ENCODE results near the gene SURF2. TPM values are rescaled to one million over a fixed set of nuclear protein-coding genes. Genes with fewer than 3 reads are reported as not detected.

The SURF2 gene
- polyA plus RNA-seq, 1 of the 3 experiments (the other 2 are of a cell fraction), result 46.8 TPM

DNA sequence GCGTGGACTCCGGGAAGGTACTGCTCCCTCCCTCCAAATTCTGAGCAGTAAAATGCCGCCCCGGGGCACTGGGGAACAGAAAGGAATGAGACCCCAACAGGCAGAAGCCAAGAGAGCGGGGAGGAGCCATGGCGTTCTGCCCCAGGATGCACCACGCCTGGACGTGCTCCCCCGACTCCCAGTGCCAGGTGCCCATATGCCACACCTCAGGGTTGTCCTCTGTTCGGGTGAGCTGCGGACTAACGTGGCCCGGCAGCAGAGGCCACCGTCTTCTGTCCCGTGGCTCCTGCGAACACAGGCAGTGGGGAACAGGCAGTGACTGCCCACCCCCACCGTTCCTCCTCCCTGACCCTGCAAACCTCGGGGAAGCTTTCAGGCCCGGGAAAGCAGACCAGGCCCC, 25.1 kb upstream of the SURF2 start:
- H3K4me2 ChIP-seq, result no peak overlapping the region
- peaks cover 27% of the 10 kb centered on the region for H3K79me2 ChIP-seq (ENCODE audit: insufficient read depth)
- H3K4me3 ChIP-seq (ENCODE audit: low read depth in 2 of 2, low read length in 1 of 2), result no peak overlapping the region
- no peak overlapping the region for H3K9ac ChIP-seq
- H3K27ac ChIP-seq (ENCODE audit: low read depth in 2 of 2, low read length in 1 of 2), result no peak overlapping the region
- peaks cover 38 to 46% of the 10 kb centered on the region in 2 experiments for H3K36me3 ChIP-seq (replicated peaks in 1 of 2; ENCODE audit: control insufficient read depth in 1 of 2, insufficient read depth in 2 of 2, low read length in 1 of 2)
- CTCF ChIA-PET, result interaction anchor here (0.6 to 4.8 kb wide), 6 partner anchors 11 to 1449 kb away, joined by 3 to 33 read pairs (median 4); no protein-coding TSS in a partner anchor
- no peaks in the 10 kb centered on the region for H3K9me3 ChIP-seq
- H3K27me3 ChIP-seq (ENCODE audit: insufficient read depth), result no peaks in the 10 kb centered on the region
- DNase-seq, result no peak
- POLR2A ChIA-PET, result interaction anchor here (0.8 kb wide), 1 partner anchor 142 kb away, joined by 3 read pairs; no protein-coding TSS in a partner anchor
- 0 out of 2 replicates have a peak, but pooled peaks cover 13% of the 10 kb centered on the region for H4K20me1 ChIP-seq (ENCODE audit: insufficient read depth)
- peaks cover 15% of the 10 kb centered on the region for H3F3A ChIP-seq (replicated peaks; ENCODE audit: insufficient read depth)
- 95% methylated on average over 16 of the region's 19 CpGs for WGBS (ENCODE audit: low lambda C conversion rate)
- H3K4me1 ChIP-seq (ENCODE audit: control insufficient read depth in 1 of 2, insufficient read depth in 2 of 2, low read depth in 1 of 2, low read length in 1 of 2), result peaks cover 8 to 10% of the 10 kb centered on the region in 2 experiments; a peak in 1 of 4 replicates
- no peaks in the 10 kb centered on the region for H3K9me2 ChIP-seq
- no peak overlapping the region for H2AFZ ChIP-seq (ENCODE audit: low read depth)
- TF ChIP-seq SIN3A (IDR thresholded peaks at IDR 0.05; ENCODE audit: borderline replicate concordance, low read depth, low read length) (no peak), TEAD4 (IDR thresholded peaks at IDR 0.05; ENCODE audit: borderline replicate concordance, insufficient read depth) (no peak), GABPA (IDR thresholded peaks at IDR 0.05; ENCODE audit: low read depth) (no peak), CHD2 (IDR thresholded peaks at IDR 0.05; ENCODE audit: low read length, partially characterized antibody) (no peak), RXRA (IDR thresholded peaks at IDR 0.05; ENCODE audit: borderline replicate concordance, low read depth) (no peak), FOXM1 (IDR thresholded peaks at IDR 0.05; ENCODE audit: low read depth) (no peak), RFX5 (IDR thresholded peaks at IDR 0.05; ENCODE audit: low read length) (no peak), JUND (IDR thresholded peaks at IDR 0.05) (no peak), GATA2 (CRISPR knock-in tag; IDR thresholded peaks at IDR 0.05) (no peak), TAF1 (IDR thresholded peaks at IDR 0.05; ENCODE audit: borderline replicate concordance, low read depth, low read length) (no peak)
- TF ChIP-seq, protein P1, sequence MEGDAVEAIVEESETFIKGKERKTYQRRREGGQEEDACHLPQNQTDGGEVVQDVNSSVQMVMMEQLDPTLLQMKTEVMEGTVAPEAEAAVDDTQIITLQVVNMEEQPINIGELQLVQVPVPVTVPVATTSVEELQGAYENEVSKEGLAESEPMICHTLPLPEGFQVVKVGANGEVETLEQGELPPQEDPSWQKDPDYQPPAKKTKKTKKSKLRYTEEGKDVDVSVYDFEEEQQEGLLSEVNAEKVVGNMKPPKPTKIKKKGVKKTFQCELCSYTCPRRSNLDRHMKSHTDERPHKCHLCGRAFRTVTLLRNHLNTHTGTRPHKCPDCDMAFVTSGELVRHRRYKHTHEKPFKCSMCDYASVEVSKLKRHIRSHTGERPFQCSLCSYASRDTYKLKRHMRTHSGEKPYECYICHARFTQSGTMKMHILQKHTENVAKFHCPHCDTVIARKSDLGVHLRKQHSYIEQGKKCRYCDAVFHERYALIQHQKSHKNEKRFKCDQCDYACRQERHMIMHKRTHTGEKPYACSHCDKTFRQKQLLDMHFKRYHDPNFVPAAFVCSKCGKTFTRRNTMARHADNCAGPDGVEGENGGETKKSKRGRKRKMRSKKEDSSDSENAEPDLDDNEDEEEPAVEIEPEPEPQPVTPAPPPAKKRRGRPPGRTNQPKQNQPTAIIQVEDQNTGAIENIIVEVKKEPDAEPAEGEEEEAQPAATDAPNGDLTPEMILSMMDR (IDR thresholded peaks at IDR 0.05), result no peak
- TF ChIP-seq, protein P2, sequence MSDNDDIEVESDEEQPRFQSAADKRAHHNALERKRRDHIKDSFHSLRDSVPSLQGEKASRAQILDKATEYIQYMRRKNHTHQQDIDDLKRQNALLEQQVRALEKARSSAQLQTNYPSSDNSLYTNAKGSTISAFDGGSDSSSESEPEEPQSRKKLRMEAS (IDR thresholded peaks at IDR 0.05; ENCODE audit: low read depth), result no peak

DNA sequence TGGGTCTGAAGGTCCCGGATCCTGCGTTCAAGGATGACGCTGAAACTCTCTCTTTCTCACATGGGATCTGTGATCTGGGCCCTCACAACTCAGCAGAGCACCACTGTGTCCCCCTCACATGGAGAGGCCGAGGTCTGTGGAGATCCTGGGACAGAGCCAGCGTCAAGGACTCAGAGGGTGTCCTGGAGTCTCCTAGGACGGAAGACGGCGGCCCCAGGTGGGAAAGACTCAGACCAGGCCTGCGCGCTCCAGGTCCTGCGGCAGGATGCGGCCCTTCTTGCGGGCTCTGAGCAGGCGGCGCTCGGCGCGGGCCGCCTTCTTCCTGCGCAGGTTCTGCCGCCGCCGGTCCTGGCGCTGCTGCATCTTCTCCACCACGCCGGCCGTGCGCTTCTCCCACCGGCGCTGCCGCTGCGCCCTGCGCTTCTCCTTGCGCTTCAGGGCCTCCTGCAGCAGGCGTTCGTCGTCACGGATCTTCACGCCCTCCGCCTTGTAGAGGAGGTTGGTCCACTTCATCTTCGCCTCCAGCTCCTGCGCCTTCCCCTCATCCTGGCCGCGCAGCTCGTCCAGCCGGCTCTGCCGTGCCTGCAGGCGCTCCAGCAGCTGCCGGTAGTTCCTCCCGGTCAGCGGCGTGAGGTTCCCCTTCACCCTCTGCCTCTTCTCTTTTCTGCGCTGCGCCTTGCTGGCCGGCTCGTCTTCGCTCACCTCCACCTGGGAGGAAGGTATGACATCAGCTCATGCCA, 24.5 kb upstream of the SURF2 start:
- 97% methylated on average over 50 of the region's 57 CpGs for WGBS (ENCODE audit: low lambda C conversion rate)
- CTCF ChIA-PET, result interaction anchor here (1.0 to 4.8 kb wide), 2 partner anchors 28 to 145 kb away, joined by 4 to 33 read pairs; no protein-coding TSS in a partner anchor
- no peak for TF ChIP-seq NFIC (IDR thresholded peaks at IDR 0.05; ENCODE audit: borderline replicate concordance)
- TF ChIP-seq ELF1 (IDR thresholded peaks at IDR 0.05), result no peak
- TF ChIP-seq JUND (IDR thresholded peaks at IDR 0.05), result no peak
- TF ChIP-seq, protein P3, sequence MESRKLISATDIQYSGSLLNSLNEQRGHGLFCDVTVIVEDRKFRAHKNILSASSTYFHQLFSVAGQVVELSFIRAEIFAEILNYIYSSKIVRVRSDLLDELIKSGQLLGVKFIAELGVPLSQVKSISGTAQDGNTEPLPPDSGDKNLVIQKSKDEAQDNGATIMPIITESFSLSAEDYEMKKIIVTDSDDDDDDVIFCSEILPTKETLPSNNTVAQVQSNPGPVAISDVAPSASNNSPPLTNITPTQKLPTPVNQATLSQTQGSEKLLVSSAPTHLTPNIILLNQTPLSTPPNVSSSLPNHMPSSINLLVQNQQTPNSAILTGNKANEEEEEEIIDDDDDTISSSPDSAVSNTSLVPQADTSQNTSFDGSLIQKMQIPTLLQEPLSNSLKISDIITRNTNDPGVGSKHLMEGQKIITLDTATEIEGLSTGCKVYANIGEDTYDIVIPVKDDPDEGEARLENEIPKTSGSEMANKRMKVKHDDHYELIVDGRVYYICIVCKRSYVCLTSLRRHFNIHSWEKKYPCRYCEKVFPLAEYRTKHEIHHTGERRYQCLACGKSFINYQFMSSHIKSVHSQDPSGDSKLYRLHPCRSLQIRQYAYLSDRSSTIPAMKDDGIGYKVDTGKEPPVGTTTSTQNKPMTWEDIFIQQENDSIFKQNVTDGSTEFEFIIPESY (IDR thresholded peaks at IDR 0.05; ENCODE audit: borderline replicate concordance, low read depth), result no peak
- TF ChIP-seq, protein P4, sequence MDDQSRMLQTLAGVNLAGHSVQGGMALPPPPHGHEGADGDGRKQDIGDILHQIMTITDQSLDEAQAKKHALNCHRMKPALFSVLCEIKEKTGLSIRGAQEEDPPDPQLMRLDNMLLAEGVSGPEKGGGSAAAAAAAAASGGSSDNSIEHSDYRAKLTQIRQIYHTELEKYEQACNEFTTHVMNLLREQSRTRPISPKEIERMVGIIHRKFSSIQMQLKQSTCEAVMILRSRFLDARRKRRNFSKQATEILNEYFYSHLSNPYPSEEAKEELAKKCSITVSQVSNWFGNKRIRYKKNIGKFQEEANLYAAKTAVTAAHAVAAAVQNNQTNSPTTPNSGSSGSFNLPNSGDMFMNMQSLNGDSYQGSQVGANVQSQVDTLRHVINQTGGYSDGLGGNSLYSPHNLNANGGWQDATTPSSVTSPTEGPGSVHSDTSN (IDR thresholded peaks at IDR 0.05), result no peak
- TF ChIP-seq EZH2phosphoT487 (IDR thresholded peaks at IDR 0.05; ENCODE audit: borderline replicate concordance, low read depth), result no peak
- TF ChIP-seq, protein P2 (IDR thresholded peaks at IDR 0.05; ENCODE audit: low read depth), result no peak
- TF ChIP-seq CHD2 (IDR thresholded peaks at IDR 0.05; ENCODE audit: low read length, partially characterized antibody), result no peak
- TF ChIP-seq TEAD4 (IDR thresholded peaks at IDR 0.05; ENCODE audit: borderline replicate concordance, insufficient read depth), result no peak
- TF ChIP-seq TAF1 (IDR thresholded peaks at IDR 0.05; ENCODE audit: borderline replicate concordance, low read depth, low read length), result no peak
- TF ChIP-seq SIN3A (IDR thresholded peaks at IDR 0.05; ENCODE audit: borderline replicate concordance, low read depth, low read length), result no peak
- TF ChIP-seq MXI1 (IDR thresholded peaks at IDR 0.05; ENCODE audit: low read depth, low read length), result no peak
- TF ChIP-seq FOSL2 (IDR thresholded peaks at IDR 0.05; ENCODE audit: borderline replicate concordance, low read depth), result no peak
- no peak for TF ChIP-seq RXRA (IDR thresholded peaks at IDR 0.05; ENCODE audit: borderline replicate concordance, low read depth)
- TF ChIP-seq RCOR1 (IDR thresholded peaks at IDR 0.05; ENCODE audit: low read length), result no peak

More for the DNA sequence above, 24.5 kb upstream of the SURF2 start:
- peaks cover 15% of the 10 kb centered on the region for H3F3A ChIP-seq (replicated peaks; ENCODE audit: insufficient read depth)
- H3K27ac ChIP-seq (ENCODE audit: low read depth in 2 of 2, low read length in 1 of 2), result no peak overlapping the region
- no peaks in the 10 kb centered on the region for H3K9me3 ChIP-seq
- POLR2A ChIA-PET, result interaction anchor here (3.8 kb wide), 1 partner anchor 16 kb away, joined by 16 read pairs; the partner anchor contains the start of genes MED22 and RPL7A
- H3K27me3 ChIP-seq (ENCODE audit: insufficient read depth), result no peaks in the 10 kb centered on the region
- H3K4me2 ChIP-seq, result no peak overlapping the region
- H3K9ac ChIP-seq, result no peak overlapping the region
- H3K4me3 ChIP-seq (ENCODE audit: low read depth in 2 of 2, low read length in 1 of 2), result no peak overlapping the region
- no peak for DNase-seq
- peaks cover 38 to 46% of the 10 kb centered on the region in 2 experiments for H3K36me3 ChIP-seq (replicated peaks in 1 of 2; ENCODE audit: control insufficient read depth in 1 of 2, insufficient read depth in 2 of 2, low read length in 1 of 2)
- H3K4me1 ChIP-seq (ENCODE audit: control insufficient read depth in 1 of 2, insufficient read depth in 2 of 2, low read depth in 1 of 2, low read length in 1 of 2), result peaks cover 8 to 15% of the 10 kb centered on the region in 2 experiments; a peak in 1 of 4 replicates
- H4K20me1 ChIP-seq (ENCODE audit: insufficient read depth), result 0 out of 2 replicates have a peak, but pooled peaks cover 13% of the 10 kb centered on the region
- H3K9me2 ChIP-seq, result no peaks in the 10 kb centered on the region
- H3K79me2 ChIP-seq (ENCODE audit: insufficient read depth), result peaks cover 27% of the 10 kb centered on the region
- H2AFZ ChIP-seq (ENCODE audit: low read depth), result no peak overlapping the region
